Fibroblast of the aortic adventitia (primary cell): ENCODE data around the gene TREML2. TPM values are rescaled to one million over a fixed set of nuclear protein-coding genes. Genes with fewer than 3 reads are reported as not detected.

ENCODE experiments used
- DNase-seq: peaks from one replicate; pipeline ENCODE4 v3.0.0-alpha.2; 2010; ENCODE audit warnings: low read depth
- H3K4me3 ChIP-seq: 2 replicates; pipeline ENCODE4 v1.5.1; 2011; ENCODE audit warnings: low read depth, mild to moderate bottlenecking, control low read depth, low read length, moderate library complexity
- CTCF ChIP-seq: IDR thresholded peaks from 2 replicates; pipeline ENCODE4 v1.5.1; 2011; ENCODE audit warnings: mild to moderate bottlenecking, low read length, control low read depth, inconsistent platforms; ENCODE audit not compliant: insufficient read depth
- small RNA-seq: library from RNA; depleted of rRNA; stranded (forward); fragments of <200 nt; gene quantifications from one replicate; pipeline ENCODE3, GENCODE V24; 2012
- total RNA-seq: library from RNA; depleted of rRNA; stranded (reverse); fragments of >200 nt; gene quantifications from 2 replicates; pipeline ENCODE4 v1.2.3, GENCODE V29; 2012; ENCODE audit warnings: low replicate concordance

TREML2 gene
- total RNA-seq, 1 donor: not detected

- DNase-seq: no peak
- H3K4me3 ChIP-seq: no peak overlapping the region
- TF ChIP-seq CTCF: no peak
These were observed 53.0 kb downstream of the TREML2 start for GRCh38 chr6:41147917-41148316.

Small RNAs within 50 kb of the gene (small RNA-seq; reads per million reads assigned to genes)
- not detected for gene AL391903.2
- not detected for gene RNA5SP207

Other genes with a start within 250 kb of the TREML2 start
- 0.74 TPM in 1 of 2 replicates, not detected in the other for gene UNC5CL, start 161.9 kb downstream of the TREML2 start, total RNA-seq
- not detected in 2 replicates for gene TSPO2, start 158.7 kb downstream of the TREML2 start, total RNA-seq
- 0.16 TPM in 1 of 2 replicates, not detected in the other for gene APOBEC2, start 147.9 kb downstream of the TREML2 start, total RNA-seq
- gene OARD1, start 128.8 kb downstream of the TREML2 start, total RNA-seq: 4.6 and 10.8 TPM in 2 replicates
- gene NFYA, start 128.2 kb downstream of the TREML2 start, total RNA-seq: 6.3 and 14.2 TPM in 2 replicates
- not detected in 2 replicates for gene TREML1, start 46.8 kb downstream of the TREML2 start, total RNA-seq
- not detected in 2 replicates for gene TREM2, start 38.0 kb downstream of the TREML2 start, total RNA-seq
- gene TREML4, start 27.2 kb upstream of the TREML2 start, total RNA-seq: not detected in 2 replicates
- 0.36 TPM in 1 of 2 replicates, not detected in the other for gene TREM1, start 85.5 kb upstream of the TREML2 start, total RNA-seq
- gene NCR2, start 134.5 kb upstream of the TREML2 start, total RNA-seq: not detected in 2 replicates